GM19397 (cell line): ENCODE results near the gene MPZL2.

Experiments used
- ATAC-seq: cut with Tn5 transposase; IDR thresholded peaks from one replicate; pipeline ENCODE4 v1.9.1; 2021; ENCODE audit warnings: mild to moderate bottlenecking, moderate library complexity; ENCODE audit not compliant: unreplicated experiment

MPZL2 gene

GRCh38 chr11:118283756-118284350 lies 19.8 kb upstream of the MPZL2 start:
- no peak for ATAC-seq

- no peak for ATAC-seq
These were observed 19.0 kb upstream of the MPZL2 start for GRCh38 chr11:118283037-118283636.

- ATAC-seq: no peak
These were observed 18.5 kb upstream of the MPZL2 start for GRCh38 chr11:118282606-118283005.

GRCh38 chr11:118281284-118281683 lies 17.2 kb upstream of the MPZL2 start:
- ATAC-seq: no peak

- no peak for ATAC-seq
These were observed 13.2 kb upstream of the MPZL2 start for GRCh38 chr11:118277312-118277711.

- no peak for ATAC-seq
These were observed 12.3 kb upstream of the MPZL2 start for GRCh38 chr11:118276422-118276821.

- no peak for ATAC-seq
These were observed 11.1 kb upstream of the MPZL2 start for GRCh38 chr11:118275176-118275575.

- no peak for ATAC-seq
These were observed 10.1 kb upstream of the MPZL2 start for GRCh38 chr11:118274186-118274585.

- ATAC-seq: no peak
These were observed 7.9 kb upstream of the MPZL2 start for GRCh38 chr11:118272001-118272400.

- no peak for ATAC-seq
These were observed 3.4 kb upstream of the MPZL2 start for GRCh38 chr11:118267486-118267885.

- no peak for ATAC-seq
These were observed 1.9 kb upstream of the MPZL2 start for GRCh38 chr11:118265954-118266353.

- ATAC-seq: no peak
These were observed 720 bp upstream of the MPZL2 start for GRCh38 chr11:118264569-118265465.

- no peak for ATAC-seq
These were observed 985 bp downstream of the MPZL2 start for GRCh38 chr11:118263112-118263511.

GRCh38 chr11:118260353-118260752 lies 3.7 kb downstream of the MPZL2 start:
- ATAC-seq: no peak

GRCh38 chr11:118259138-118259537 lies 5.0 kb downstream of the MPZL2 start:
- no peak for ATAC-seq

- no peak for ATAC-seq
These were observed 5.7 kb downstream of the MPZL2 start for GRCh38 chr11:118258410-118258809.

- ATAC-seq: no peak
These were observed 11.4 kb downstream of the MPZL2 start for GRCh38 chr11:118252688-118253087.

GRCh38 chr11:118251858-118252652 lies 12.0 kb downstream of the MPZL2 start, which contains the start of gene MPZL3:
Gene MPZL3 (minus strand): TSS chr11:118252365. CDS start chr11:118252294, 71 bp downstream.
- peak; percentile 74 for ATAC-seq

GRCh38 chr11:118247041-118247440 lies 17.1 kb downstream of the MPZL2 start:
- ATAC-seq: no peak

GRCh38 chr11:118245936-118246562 lies 18.0 kb downstream of the MPZL2 start:
- ATAC-seq: no peak
